ENCODE data around the gene PARVA. TPM values are rescaled to one million over a fixed set of nuclear protein-coding genes. Genes with fewer than 3 reads are reported as not detected.

Gene PARVA
- total and polyA plus RNA-seq, 2 of the 8 experiments (the other 6 are each of a cell fraction or from before 2014, with no cell fraction given), result 3.1 to 13.5 TPM

- Histone ChIP-seq H4K8ac (ENCODE audit: extremely low read depth, insufficient read depth, low read length) (no peak overlapping the region), H4K91ac (replicated peaks; ENCODE audit: insufficient read length, low read length) (no peak overlapping the region), H2AK5ac (ENCODE audit: low read depth, low read length) (no peak overlapping the region), H3K23me2 (ENCODE audit: low read depth, low read length) (no peaks in the 10 kb centered on the region; the same call in 1 of the 2 replicates), H2BK5ac (ENCODE audit: low read depth, low read length) (no peak overlapping the region), H3K14ac (ENCODE audit: insufficient read length) (no peak overlapping the region), H3K23ac (ENCODE audit: insufficient read length) (no peak overlapping the region), H3K79me2 (ENCODE audit: control insufficient read depth in 1 of 2, insufficient read depth in 2 of 2, low read length in 2 of 2) (no peaks in the 10 kb centered on the region), H3K9ac (replicated peaks in 1 of 4; ENCODE audit: extremely low read depth in 1 of 4, low read depth in 3 of 4, low read length in 3 of 4) (no peak overlapping the region), H3K4me3 (ENCODE audit: extremely low read depth in 1 of 4, insufficient read depth in 2 of 4, low read depth in 3 of 4, low read length in 4 of 4) (no peak overlapping the region), H3K18ac (ENCODE audit: extremely low read depth, low read length) (no peak overlapping the region), H3K36me3 (ENCODE audit: control insufficient read depth in 2 of 4, insufficient read depth in 4 of 4, low read length in 3 of 4) (no peaks in the 10 kb centered on the region), H2BK15ac (ENCODE audit: low read length) (no peak overlapping the region), H4K5ac (ENCODE audit: insufficient read length, low read depth, low read length) (no peak overlapping the region), H3K27me3 (replicated peaks in 1 of 4; ENCODE audit: control insufficient read depth in 3 of 4, extremely low read depth in 1 of 4, insufficient read depth in 3 of 4, low read length in 3 of 4) (no peaks in the 10 kb centered on the region), H2BK20ac (ENCODE audit: low read length) (no peak overlapping the region), H2AFZ (ENCODE audit: low read length) (no peak overlapping the region), H4K20me1 (replicated peaks in 1 of 2; ENCODE audit: control insufficient read depth in 1 of 2, insufficient read depth in 2 of 2, low read length in 2 of 2) (no peaks in the 10 kb centered on the region), H3K4me2 (ENCODE audit: insufficient read depth in 1 of 2, low read depth in 2 of 2, low read length in 2 of 2) (no peak overlapping the region), H3K4ac (replicated peaks; ENCODE audit: insufficient read length, low read depth, low read length) (no peak overlapping the region), H3K4me1 (replicated peaks in 1 of 4; ENCODE audit: control insufficient read depth in 3 of 4, insufficient read depth in 4 of 4, low read length in 3 of 4) (peaks cover 0 to 3% (median 0%) of the 10 kb centered on the region in 4 experiments; a peak in 1 of 7 replicates), H3K56ac (replicated peaks; ENCODE audit: insufficient read length, low read depth, low read length) (no peak overlapping the region), H2BK12ac (ENCODE audit: low read depth, low read length) (no peak overlapping the region), H3K9me3 (ENCODE audit: insufficient read depth in 2 of 2, low read depth in 1 of 2, low read length in 1 of 2) (no peaks in the 10 kb centered on the region), H3K27ac (ENCODE audit: low read depth, low read length) (no peak overlapping the region), H3K79me1 (ENCODE audit: low read depth, low read length) (no peaks in the 10 kb centered on the region), H2BK120ac (replicated peaks; ENCODE audit: low read depth, low read length) (no peak overlapping the region)
- POLR2A ChIA-PET (ENCODE audit: partially characterized antibody), result no interaction called here
- no peak for FAIRE-seq
- 89% methylated on average over 3 of the region's 3 CpGs; no CpG with 5 or more reads in 1 of the 2 experiments for WGBS, 2 experiments (ENCODE audit: extremely low coverage in 1 of 2, insufficient coverage in 1 of 2, insufficient read length in 1 of 2, insufficient replicate concordance in 2 of 2, low coverage in 1 of 2, low lambda C conversion rate in 2 of 2, missing lambda C conversion rate in 1 of 2)
- TF ChIP-seq CHD1 (IDR thresholded peaks at IDR 0.05; ENCODE audit: low read depth, low read length) (no peak), ASH2L (IDR thresholded peaks at IDR 0.05; ENCODE audit: low read length) (no peak), TAF1 (IDR thresholded peaks at IDR 0.05; ENCODE audit: low read depth, low read length) (no peak)
- CTCF ChIA-PET (ENCODE audit: partially characterized antibody), result interaction anchor here (1.8 kb wide), 1 partner anchor 8 kb away, joined by 4 read pairs; no protein-coding TSS in a partner anchor
- no peak for DNase-seq (ENCODE audit: low read depth in 1 of 2, low spot score in 2 of 2)
These were observed 42.7 kb downstream of the PARVA start for GRCh38 chr11:12420040-12420439.

Measured in H1 (cell line).